HTR-8/SVneo (cell line): ENCODE measurements around the gene STRA6.
"Not testable (repeated sequence)": the region's sequence is repeated elsewhere in the genome, so short reads cannot be mapped to it uniquely, and the experiment has no call there.

Source experiments
- DNase-seq: peaks from one replicate; pipeline ENCODE4 v3.0.0; 2011; ENCODE audit warnings: low spot score, mixed read lengths; ENCODE audit not compliant: insufficient read length
- FAIRE-seq: peaks from 2 replicates; lab custom pipeline; 2011; peaks lifted over from hg19 to GRCh38; lab: Jason Lieb, UNC

STRA6 gene

DNA sequence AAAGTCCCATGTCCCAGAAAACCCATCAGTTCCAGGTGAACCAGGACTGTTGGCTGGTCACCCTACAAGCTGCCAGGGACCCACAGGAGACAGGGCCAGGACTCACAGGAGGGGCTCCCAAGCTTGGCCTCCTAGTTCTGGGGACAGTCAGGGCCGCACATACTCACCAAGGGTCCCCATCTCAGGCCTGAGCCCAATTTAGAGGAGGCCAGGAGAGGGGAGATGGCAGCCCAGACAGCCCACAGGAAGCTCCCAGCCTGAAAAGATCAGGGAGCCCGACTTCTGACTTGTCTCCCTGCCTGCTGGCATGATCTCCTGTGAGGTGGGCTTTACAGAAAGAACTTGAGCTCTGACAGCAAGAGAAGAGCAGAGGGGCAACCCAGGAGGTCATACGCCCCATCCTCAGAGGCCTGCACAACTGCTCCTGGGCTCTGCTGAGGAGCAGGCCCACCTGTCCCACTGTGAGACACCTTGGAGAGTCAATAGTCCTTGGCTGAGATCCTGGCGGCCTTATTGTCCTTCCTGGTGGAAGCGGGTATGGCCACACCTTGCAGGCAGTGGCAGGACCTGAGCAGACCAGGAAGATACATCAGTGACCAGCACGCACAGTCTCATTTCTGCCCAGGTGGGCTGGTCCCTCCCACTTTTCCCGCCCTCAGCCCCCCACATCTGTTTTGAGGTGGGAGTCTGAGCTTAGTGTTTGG, 31.6 kb downstream of the STRA6 start:
- DNase-seq (no peak), FAIRE-seq (no peak)

DNA sequence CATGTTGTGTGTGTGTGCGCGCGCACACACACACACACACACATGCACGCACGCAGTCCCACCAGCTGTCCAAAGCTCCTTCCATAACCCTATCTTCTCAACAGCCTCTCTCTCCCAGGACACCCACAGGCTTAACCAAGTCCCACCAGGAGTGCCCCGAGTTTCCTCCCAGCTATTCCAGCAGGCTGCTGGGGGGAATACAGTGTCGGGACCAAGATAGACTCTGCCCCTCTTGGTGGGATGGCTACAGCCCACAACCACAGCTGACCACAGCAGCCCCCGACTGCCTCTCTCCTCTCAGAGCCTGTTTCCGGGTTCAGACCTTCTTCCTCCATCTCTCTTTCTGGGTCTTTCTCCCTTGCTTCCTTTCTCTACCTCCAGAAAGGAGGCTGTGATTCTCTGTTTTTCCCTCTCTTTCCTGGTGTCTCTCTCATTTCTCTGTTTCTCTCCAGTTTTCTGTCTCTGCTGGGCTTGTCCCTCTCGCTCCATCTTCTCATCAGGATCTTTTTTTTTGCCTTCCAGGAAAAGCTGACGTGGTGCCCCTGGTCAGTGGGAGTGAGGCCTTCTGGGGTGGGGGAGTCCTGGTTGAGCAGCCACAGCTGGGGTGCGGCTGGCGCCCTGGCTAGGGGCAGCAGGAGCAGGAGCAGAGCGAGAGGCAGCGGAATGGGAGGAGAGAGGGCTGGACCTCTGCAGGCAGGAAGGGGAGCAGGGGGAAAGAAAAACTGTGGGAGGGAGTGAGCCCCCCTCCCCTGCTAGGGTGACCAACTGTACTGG, 32.3 kb downstream of the STRA6 start:
- no peak for DNase-seq
- FAIRE-seq: no peak

DNA sequence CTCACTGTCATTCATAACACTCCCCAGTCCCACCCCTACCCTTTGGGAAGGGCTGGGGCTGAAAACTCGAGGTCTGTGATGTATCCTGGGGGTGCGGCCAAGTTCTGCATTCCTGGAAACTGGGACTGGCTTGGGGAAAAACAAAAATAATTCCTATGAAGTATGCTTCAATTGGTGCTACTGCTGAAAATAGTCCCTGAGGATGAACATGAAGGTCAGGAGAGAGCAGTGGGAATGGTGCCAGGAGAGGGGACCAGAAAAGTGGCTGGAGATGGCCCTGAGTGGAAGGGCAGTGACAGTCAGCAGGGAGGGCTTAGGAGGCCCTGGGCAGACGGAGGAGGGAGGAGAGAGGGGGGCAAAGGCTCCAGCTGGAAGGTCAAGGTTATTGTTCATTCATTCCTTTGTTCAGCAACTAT, 33.9 kb downstream of the STRA6 start:
- DNase-seq: no peak
- no peak for FAIRE-seq

DNA sequence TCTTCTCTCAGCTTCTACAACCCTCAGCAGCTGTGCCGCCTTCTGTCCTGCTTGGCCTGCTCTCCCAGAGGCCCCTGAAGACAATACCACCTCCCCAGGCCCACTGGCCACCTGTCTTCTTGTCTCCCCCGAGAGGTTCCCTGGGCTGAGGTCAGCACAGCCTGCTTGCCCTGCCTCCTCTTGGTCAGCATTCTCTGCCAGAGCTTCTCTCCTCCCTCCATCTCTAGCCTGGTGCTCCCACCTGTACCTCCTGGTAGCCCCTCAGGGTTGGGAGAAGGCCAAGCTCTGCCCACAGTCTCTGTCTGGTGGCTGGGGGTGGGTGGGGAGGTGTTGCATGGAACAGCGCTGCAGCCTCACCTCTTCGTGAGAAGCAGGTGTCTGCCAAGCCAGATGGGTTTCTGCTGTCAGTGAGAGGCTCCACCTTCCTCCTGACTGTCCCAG, 34.7 kb downstream of the STRA6 start:
- FAIRE-seq (no peak), DNase-seq (no peak)

DNA sequence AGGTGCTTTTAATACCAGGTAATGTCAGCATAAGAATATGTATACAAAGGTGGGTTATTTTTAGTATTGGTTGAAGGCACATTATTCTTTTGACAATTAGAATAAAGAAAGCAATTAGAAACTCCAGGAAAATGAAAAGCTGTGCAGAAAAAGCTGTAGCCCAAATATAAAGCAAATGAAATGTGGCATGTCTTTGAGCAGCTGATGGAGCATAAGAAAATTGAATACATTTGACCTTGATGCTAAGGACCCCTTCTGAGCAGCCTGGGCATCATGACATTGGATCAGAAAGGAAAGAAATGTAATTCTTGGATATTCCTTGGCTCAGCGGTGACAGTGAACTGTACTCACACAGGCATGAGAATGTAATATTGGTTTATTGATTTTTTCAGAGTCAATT, 37.1 kb downstream of the STRA6 start:
- no peak for DNase-seq
- FAIRE-seq: no peak

DNA sequence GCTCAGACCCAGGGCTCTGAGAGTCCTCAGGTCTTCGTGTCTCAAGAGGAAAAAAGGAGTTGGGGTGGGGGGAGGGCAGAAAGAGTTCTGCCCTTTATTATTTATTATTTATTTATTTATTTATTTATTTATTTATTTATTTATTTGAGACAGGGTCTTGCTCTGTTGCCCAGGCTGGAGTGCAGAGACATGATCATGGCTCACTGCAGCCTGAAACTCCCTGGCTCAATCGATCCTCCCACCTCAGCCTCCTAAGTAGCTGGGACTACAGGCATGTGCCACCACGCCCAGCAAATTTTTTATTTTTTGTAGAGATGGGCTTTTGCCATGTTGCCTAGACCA, 40.4 kb downstream of the STRA6 start:
- FAIRE-seq, DNase-seq: not testable (repeated sequence)

DNA sequence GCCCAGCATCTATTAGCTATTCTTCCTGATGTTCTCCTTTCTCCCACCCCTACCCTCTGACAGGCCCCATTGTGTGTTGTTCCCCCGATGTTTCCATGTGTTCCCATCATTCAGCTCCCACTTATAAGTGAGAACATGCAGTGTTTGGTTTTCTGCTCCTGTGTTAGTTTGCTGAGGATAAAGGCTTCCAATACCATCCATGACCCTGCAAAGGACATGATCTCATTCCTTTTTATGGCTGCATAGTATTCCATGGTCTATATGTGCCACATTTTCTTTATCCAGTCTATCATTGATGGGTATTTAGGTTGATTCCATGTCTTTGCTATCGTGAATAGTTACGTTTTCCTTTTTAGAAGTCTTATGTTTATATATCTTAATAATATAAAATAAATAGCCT, 42.2 kb downstream of the STRA6 start:
- not testable (repeated sequence) for FAIRE-seq, DNase-seq

DNA sequence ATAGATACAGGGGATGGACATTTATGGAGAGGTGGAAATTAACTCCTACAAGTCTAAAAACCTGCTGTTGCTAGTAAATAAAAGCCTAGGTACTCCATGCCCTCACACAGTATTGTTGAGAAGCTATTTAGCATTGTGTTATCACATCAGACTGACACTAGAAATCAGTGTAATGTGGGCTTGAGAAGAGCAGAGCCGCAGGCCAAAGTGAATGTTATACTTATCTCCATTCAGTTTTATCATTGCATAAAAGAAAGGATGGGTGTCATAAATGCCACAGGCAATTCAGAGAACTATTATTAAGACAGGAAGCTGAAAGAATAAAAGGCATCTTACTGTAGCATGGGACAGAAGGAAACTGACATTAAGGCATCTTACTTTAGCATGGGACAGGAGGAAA, 42.8 kb downstream of the STRA6 start:
- no peak for FAIRE-seq
- no peak for DNase-seq

DNA sequence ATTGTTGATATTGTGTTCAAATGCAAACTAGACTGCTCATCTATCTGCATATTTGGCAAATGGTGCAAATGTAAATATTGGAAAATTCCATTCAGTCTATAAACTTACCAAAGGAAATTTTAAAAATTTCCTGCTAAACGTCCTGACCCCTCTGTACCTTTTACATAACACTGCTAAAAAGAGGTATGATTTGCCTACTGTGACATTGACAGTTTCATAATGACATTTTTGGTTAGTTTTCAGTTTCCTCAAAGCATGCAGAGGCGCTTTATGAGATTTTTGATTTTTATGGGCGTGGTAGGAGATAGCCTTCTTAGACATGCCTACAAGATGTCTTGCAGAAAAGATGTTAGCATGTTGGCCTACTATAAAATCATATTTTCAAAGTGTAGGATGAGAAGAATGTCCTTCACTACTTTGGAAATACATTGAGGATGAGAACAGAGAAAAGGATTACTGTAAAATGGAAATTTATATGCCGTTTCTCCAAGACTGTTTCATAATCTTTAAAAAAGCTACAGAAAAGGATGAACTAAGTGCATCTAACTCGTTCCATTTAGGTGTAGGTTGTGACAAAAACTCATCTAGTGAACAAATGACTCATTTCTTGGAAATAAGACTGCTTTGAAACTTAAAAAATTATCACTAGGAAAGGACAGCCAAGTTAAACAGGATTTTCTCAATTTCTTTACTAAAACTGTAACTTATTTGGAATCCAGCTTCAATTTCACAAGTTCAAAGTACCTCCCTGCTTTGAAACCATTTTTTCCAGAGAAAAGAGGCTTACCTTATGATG, 43.5 kb downstream of the STRA6 start:
- DNase-seq (no peak), FAIRE-seq (no peak)

DNA sequence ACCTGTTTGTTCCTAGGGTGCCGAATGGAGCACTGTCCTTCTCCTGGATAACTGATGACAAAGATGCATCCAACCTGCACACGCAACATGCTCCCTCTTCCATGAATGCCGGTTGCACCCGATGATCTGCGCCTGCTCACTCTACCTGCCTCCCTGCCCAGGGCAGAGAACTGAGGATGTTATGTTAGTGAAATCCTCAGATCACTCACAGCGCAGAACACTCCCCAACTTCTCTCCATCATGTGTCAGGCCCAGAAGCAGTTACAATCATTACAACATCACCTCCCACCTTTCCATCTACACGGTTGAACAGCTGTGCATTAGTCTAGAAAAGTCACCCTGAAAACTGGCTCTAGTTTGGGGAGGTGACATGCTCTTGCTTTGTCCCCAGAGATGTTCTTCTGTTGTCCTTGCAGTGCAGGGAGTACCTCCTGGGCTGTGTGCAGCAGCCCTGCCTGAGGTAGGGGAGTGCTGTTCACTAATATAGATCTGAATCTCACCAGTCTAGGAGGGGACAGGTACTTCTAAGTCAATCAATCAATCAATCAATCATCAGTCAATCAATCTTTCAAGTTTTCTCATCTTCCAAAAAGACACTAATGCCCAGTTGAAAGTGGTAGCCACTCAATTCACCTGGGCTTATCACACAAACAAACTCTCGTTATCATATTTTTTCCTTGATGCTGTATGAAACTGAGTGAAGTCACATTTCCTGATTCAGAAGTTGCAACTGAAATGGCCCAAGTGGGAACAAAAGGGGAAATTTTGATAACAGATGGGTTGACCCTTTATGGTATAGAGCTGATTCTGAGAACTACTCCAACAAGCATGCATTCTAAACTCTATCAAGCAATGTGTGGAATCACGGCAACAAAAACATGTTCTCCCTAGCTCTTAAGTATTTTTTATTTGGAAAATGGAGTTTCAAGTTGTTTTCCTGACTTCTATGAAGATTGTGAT, 44.4 kb downstream of the STRA6 start:
- DNase-seq: no peak
- no peak for FAIRE-seq

DNA sequence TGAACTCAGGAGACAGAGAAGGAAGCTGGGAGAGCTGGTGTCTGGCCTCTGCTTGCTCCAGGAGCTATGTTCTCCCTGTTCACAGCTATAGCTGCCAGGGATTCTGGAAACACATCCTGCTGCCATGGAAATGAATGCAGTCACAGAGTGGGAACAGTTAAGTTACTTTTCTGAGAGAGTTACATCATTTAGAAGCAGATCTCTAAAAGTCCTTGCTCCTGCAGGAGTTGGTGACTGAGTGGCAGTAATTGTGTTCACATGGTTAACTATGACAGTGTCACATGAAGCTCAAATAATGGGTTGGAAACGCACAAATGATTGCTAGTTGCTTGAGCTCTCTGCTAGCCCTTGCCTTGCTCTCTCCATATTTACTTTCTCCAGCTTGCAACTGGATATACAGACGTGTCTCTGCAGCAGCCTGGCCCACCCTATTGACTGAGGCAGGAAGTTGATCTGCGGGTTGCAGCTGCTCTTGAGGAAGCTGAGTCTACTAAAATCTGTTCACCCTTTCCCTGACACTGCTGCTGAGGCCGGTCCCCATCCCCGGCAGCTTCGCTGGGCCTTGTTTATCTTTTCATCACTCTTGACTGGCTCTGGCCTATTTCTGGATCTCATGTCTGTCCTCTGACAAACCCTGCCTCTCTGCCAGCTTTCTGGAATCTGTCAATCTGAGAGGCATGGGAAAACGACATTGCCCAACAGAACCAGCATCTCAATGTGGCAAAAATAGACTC, 45.7 kb downstream of the STRA6 start:
- DNase-seq: no peak
- no peak for FAIRE-seq

DNA sequence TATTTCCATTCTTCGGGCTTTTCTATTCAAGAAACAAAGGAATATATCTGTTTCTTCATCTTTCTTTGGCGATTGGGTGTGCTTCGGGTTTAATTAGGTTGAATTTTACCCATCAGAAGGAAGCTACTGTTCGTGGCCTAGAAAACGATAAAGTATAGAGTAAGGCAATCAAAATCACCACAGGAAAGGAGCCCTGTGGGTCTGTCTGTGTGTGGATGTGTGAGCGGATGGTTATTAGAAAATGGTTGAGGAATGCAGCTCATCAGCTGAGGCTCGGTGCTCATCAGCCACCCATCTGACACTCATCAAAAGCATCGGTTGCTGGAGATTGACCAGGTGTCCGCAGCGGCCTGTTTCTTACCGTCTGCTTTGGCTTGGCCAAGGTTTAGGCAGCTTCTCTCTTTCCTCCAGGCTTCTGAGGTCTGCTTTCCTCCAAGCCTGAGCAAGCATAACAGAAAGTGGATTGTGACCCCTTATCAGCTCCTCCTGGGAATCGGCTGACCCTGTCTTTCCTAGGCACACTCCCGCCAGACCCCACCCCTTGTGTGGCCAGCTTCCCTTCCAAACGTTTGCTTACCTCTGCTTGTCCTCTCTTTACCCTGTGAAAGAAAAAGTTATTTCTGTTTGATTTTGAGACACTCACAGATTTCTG, 46.7 kb downstream of the STRA6 start:
- no peak for DNase-seq
- FAIRE-seq: no peak

DNA sequence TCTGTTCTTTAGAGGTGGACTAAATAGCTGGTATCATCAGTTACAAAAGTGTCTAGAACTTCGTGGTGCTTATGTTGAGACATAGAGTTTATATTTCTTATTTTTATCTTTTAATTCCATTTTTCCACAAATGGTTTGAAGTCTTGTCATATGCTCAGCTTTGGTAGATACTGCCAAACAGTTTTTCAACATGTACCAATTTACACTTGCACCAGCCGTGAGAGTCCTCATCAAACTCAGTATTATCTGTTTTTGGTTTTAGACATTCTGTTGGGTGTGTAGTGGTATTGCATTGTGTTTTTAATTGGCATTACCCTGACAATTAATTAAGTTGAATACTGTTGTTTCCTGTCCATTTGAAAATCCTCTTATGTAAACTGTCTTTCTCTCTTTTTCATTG, 55.5 kb downstream of the STRA6 start:
- DNase-seq: no peak
- FAIRE-seq: no peak

DNA sequence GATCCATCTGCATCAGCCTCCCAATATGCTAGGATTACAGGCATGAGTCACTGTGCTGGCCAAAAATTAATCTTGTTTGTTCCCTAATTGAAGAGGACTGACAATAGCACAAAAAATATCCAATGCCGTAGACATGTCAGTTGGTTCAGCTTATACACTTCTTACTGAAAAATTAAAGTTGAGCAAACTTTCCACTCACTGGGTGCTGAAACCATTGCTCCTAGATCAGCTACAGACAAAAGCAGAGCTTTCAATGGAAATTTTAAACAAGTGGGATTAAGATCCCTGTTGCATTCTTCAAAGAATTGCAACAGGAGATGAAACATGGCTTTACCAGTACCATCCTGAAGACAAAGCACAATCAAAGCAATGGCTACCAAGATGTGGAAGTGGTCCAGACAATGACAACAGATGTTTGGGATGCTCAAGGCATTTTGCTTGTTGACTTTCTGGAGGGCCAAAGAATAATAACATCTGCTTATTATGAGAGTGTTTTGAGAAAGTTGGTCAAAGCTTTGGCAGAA, 56.2 kb downstream of the STRA6 start:
- FAIRE-seq (no peak), DNase-seq (no peak)

DNA sequence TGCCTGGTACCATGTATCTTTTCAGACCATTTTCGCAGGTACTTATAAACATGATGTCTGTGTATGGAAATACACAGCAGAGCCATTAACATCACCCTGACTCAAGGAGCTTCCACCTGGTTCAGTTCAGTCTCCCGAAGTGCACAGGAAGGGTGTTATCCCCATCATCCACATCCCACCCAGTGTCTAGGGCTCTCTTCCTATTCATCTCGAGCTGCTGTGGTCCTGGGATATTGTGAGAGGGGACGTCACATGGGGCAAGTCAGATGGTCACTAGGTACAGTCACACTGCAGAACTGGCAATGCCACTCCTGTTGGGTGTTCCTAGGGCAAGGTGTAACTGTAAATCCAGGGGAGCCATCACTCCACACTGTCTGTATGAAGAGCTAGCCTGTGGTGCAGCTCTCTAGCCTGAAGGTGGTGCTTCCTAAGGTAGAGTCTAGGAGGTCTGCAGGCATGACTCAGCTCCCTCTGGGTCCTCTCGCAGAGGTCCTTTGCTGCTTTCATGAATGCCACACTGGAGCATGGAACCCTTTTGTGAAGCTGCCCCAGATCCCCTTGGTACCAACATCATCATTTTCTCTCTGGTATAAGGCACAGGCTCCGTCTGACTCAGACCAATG, 58.3 kb downstream of the STRA6 start:
- peak; percentile 16 for FAIRE-seq
- no peak for DNase-seq

DNA sequence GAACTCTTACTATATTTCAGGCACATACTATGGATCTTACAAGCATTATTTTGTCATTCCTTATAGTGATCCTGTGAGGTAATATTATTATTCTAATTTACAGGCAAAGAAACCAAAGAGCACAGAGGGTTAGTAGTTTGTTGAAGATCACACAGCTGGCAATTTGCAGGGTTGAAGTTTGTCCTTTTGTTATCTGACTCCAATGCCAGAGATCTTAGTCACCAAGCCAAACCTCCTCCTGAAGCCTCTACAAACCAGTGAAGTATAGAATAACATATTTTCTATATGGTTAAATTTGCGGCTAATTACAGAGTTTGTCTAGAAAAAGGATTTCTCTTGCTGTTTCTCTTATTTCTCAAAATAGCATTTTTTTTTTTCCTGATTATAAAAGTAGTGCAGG, 61.0 kb downstream of the STRA6 start:
- FAIRE-seq: no peak
- no peak for DNase-seq

DNA sequence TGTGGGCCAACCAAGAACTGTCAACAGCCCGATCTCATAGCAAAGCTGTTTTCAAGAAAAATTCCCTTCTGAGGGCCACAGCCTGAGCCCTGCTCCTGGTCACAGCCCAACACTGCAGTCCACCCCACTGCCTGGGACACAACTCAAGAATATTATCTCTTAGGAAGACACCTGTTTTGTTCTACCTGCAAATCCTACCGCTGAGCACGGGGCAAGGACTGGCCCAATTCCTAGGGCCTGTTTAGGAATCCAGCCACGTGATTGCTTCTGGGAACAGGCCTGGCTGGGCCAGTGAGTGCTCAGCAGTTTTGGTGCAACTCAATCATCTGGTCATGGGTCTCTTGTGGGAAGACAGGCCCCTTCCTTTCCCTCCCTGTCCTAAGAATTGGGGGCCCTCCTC, 63.9 kb downstream of the STRA6 start:
- DNase-seq: no peak
- no peak for FAIRE-seq

DNA sequence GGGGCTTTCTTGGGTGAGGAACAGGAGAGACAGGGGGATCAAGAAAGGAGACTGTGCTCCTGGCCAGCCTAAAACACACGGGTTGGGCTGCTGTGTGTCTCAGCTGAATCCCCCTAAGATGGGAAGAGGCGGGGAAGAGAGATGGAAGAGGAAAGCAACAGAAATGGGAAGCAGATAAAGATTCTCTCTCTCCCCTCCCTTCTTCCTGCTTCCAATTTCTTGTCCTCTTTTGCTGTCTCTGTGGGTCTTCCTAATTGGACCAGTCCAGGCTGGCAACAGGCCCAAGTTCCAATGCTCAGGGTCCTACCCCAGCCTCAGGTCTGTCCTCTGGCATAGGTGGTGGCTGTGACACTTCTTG, 65.1 kb downstream of the STRA6 start:
- no peak for DNase-seq
- no peak for FAIRE-seq
